H1 (cell line): ENCODE data around the gene HOXB13. TPM values are rescaled to one million over a fixed set of nuclear protein-coding genes. Genes with fewer than 3 reads are reported as not detected.
A peak's percentile ranks its signal among the peaks of the same experiment; 100 is the strongest.

ENCODE experiments used
- GABPA ChIP-seq: IDR thresholded peaks from 2 replicates; pipeline ENCODE4 v1.6.1; 2011; ENCODE audit warnings: mild to moderate bottlenecking, low read length, moderate library complexity, borderline replicate concordance; ENCODE audit not compliant: insufficient read depth
- KDM4A ChIP-seq: IDR thresholded peaks from one replicate; pipeline ENCODE4 v1.7.1; 2012; ENCODE audit warnings: low read depth, mild to moderate bottlenecking, moderate library complexity, low read length, inconsistent platforms; ENCODE audit not compliant: severe bottlenecking
- MAX ChIP-seq: IDR thresholded peaks from 2 replicates; pipeline ENCODE4 v1.6.1; 2012; ENCODE audit warnings: inconsistent platforms
- polyA plus RNA-seq, 7 experiments: library from polyadenylated mRNA; depleted of rRNA in 3 of 7; stranded (reverse) in 5 of 7; unstranded in 2 of 7; fragments of >200 nt in 5 of 7; fragments of 200-250 nt in 2 of 7; gene quantifications; 1 replicate in 5 of 7; 2 replicates in 1 of 7; 4 replicates in 1 of 7; pipeline versions ENCODE4 v1.2.1 to v1.2.3, GENCODE V29; 2011 to 2013; ENCODE audit warnings: missing spikeins in 2 of 7, mixed read lengths in 2 of 7
- total RNA-seq: library from RNA; stranded (reverse); fragmentation: NEBNext Ultra II Directional; extraction: Animal tissue kit (Norgen Biotek cat#: 25700); gene quantifications from 2 replicates; pipeline ENCODE4 v1.2.1, GENCODE V29; 2021

Gene HOXB13
- total and polyA plus RNA-seq, 2 of the 8 experiments (the other 6 are each of a cell fraction or from before 2014, with no cell fraction given), result not detected

DNA sequence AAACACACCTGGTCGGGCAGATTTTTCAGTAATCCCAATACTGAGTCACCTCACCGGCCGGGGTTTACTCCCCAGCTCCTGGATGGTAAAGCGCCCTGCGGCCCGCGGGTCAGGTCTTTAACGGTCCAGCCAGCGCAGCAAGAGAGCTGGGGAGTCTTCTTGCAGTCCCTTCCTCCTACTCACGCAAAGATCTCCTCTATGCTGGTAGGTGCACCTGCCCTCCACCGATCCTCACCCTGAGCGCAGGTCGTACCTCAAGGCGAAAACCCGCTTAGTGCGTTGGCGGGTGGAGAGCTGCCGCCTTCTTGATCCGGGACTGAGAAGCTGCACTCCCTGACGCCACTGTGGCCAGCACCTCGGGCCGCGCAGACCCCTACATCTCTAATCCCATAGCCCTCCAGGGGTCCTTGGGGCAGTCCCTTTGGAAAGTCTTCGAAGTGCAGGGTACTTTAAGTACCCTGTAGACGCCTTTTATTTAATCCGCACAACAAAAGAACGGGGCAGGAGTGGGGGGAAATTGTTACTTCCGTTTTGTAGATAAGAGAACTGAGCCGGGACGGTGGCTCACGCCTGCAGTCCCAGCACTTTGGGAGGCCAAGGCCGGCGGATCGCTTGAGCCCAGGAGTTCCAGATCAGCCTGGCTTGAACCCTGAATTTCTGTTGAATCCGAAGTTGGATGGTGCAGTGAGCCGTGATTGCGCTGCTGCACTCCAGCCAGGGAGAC is 10.4 kb upstream of the HOXB13 start (continued):
- TF ChIP-seq GABPA, result 0 out of 2 replicates have a peak, but pooled peaks have one; percentile 35
- TF ChIP-seq MAX, result 0 out of 2 replicates have a peak, but pooled peaks have one; percentile 15
- no peak for TF ChIP-seq KDM4A
